OCI-LY7 (cell line): ENCODE results near the gene MRPL45. TPM values are rescaled to one million over a fixed set of nuclear protein-coding genes. Genes with fewer than 3 reads are reported as not detected.

Experiments used
- BruUV-seq: library from RNA; stranded (reverse); fragments of 400-500 nt; replicated peaks from 2 replicates; lab custom pipeline; 2021; lab: Mats Ljungman, UMichigan
- CTCF ChIA-PET: fragments of 300-600 bp; sonication (Branson Sonifier 250); formaldehyde crosslinking; loops from one replicate; lab custom pipeline; 2022; ENCODE audit warnings: antibody characterized with exemption; ENCODE audit not compliant: unreplicated experiment; lab: Charles Lee
- POLR2A ChIA-PET: fragments of 300-600 bp; sonication (Branson Sonifier 250); formaldehyde crosslinking; loops from one replicate; lab custom pipeline; 2022; ENCODE audit warnings: antibody characterized with exemption; lab: Charles Lee
- DNase-seq: peaks from one replicate; pipeline ENCODE4 v3.0.0-alpha.2; 2015; ENCODE audit warnings: low spot score
- H2AFZ ChIP-seq: fragments of 200-600 bp; sonication (generic), shearing (Covaris generic); 2 replicates; pipeline ENCODE4 v1.6.1; 2014; ENCODE audit warnings: mild to moderate bottlenecking, antibody characterized with exemption, low read length, moderate library complexity
- H3K27ac ChIP-seq: fragments of 200-600 bp; sonication (generic); 2 replicates; pipeline ENCODE4 v1.5.1; 2014; ENCODE audit warnings: mixed run types, low read depth, mild to moderate bottlenecking, moderate library complexity, low read length, inconsistent platforms; ENCODE audit not compliant: poor library complexity, severe bottlenecking
- H3K36me3 ChIP-seq: fragments of 200-600 bp; sonication (generic); 2 replicates; pipeline ENCODE4 v1.6.1; 2014; ENCODE audit warnings: mild to moderate bottlenecking, antibody characterized with exemption, low read length, moderate library complexity, mixed read lengths; ENCODE audit not compliant: insufficient read depth
- H3K4me1 ChIP-seq: fragments of 200-600 bp; sonication (generic); 2 replicates; pipeline ENCODE4 v1.5.1; 2014; ENCODE audit warnings: mild to moderate bottlenecking, low read length; ENCODE audit not compliant: insufficient read depth, poor library complexity, severe bottlenecking
- H3K4me2 ChIP-seq: fragments of 200-600 bp; sonication (generic); 2 replicates; pipeline ENCODE4 v1.6.1; 2014; ENCODE audit warnings: mild to moderate bottlenecking, low read length
- H3K4me3 ChIP-seq: fragments of 200-600 bp; sonication (generic); 2 replicates; pipeline ENCODE4 v1.5.1; 2014; ENCODE audit warnings: mild to moderate bottlenecking, low read depth, low read length; ENCODE audit not compliant: poor library complexity, severe bottlenecking
- H3K79me2 ChIP-seq: fragments of 200-600 bp; sonication (generic); 2 replicates; pipeline ENCODE4 v1.6.1; 2016; ENCODE audit warnings: low read depth, mild to moderate bottlenecking, low read length, moderate library complexity, mixed read lengths; ENCODE audit not compliant: insufficient read depth
- H3K9me2 ChIP-seq: fragments of 200-600 bp; sonication (generic); 2 replicates; pipeline ENCODE4 v1.6.1; 2016; ENCODE audit warnings: mild to moderate bottlenecking, low read length, mixed read lengths; ENCODE audit not compliant: insufficient read depth
- H3K9me3 ChIP-seq: fragments of 200-600 bp; sonication (generic); 2 replicates; pipeline ENCODE4 v1.6.1; 2014; ENCODE audit warnings: mild to moderate bottlenecking, mixed run types, low read length, mixed read lengths
- H4K20me1 ChIP-seq: fragments of 200-600 bp; sonication (generic); 2 replicates; pipeline ENCODE4 v1.6.1; 2014; ENCODE audit warnings: mild to moderate bottlenecking, antibody characterized with exemption, low read length, moderate library complexity, mixed read lengths; ENCODE audit not compliant: insufficient read depth
- EZH2phosphoT487 ChIP-seq: fragments of 200-600 bp; sonication (generic); IDR thresholded peaks from 2 replicates; pipeline ENCODE4 v1.6.1; 2018; ENCODE audit warnings: low read depth, borderline replicate concordance, mild to moderate bottlenecking, mixed run types, antibody characterized with exemption, low read length, moderate library complexity, mixed read lengths
- intact Hi-C: fragments of 100-400 bp; cut with micrococcal nuclease; formaldehyde crosslinking; loops from one replicate; pipeline ENCODE4 v1.10.0; 2022; ENCODE audit not compliant: unreplicated experiment
- total RNA-seq, 2 experiments: library from RNA; depleted of rRNA in 1 of 2; stranded (reverse); fragments of >200 nt in 1 of 2; shearing (Covaris generic) in 1 of 2; gene quantifications; 2 replicates each; pipeline ENCODE4 v1.2.3, GENCODE V29; 2014 to 2022
- TF ChIP-seq, protein P1 (sequence below): fragments of 200-600 bp; sonication (generic); conservative IDR thresholded peaks from 2 replicates; pipeline ENCODE4 v1.5.1; 2014; ENCODE audit warnings: mild to moderate bottlenecking, antibody characterized with exemption, low read length, moderate library complexity, mixed read lengths

MRPL45 gene
- total RNA-seq, 2 experiments from 2014 or later, result 29.5 to 45.1 TPM

DNA sequence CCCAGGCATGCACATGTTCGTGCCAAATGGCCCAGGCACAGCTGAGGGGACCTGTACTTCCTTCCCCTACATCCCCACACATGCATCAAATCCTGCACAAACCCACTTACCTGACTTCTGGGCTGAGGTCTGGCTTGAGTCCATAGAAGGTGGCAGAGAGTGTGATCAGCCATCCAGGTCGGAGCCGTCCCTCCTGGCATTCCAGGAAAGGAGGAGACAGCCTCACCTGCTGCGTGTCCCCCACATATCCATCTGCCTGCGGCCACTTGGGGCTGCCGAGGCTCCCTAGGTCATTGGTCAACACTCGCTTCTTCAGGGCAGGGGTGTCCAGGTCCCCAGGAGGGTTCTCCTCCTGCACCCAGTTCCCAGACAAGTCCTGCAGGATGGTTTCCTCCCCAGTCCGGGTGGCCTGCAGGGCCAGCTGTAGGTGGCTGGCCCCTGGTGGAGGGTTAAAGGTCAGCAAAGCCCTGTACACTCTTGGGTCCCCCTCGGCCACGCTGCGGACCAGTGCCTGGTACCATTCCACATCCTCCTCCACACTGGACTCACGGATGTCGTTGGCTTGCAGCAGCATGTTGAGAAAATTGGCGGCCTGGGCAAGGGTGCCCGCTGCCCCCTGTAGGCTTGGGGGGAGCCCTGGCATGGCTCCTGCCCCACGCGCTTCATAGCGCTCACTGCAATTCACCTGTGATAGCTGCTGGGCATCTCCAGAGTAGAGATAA, 46.1 kb downstream of the MRPL45 start:
- CTCF ChIA-PET, result no interaction called here
- no TSS peak for BruUV-seq
- POLR2A ChIA-PET, result no interaction called here
- intact Hi-C loops, result no loop called here
- no peaks in the 10 kb centered on the region for H4K20me1 ChIP-seq
- no peak for DNase-seq
- no peak overlapping the region for H2AFZ ChIP-seq
- H3K4me1 ChIP-seq, result peaks cover 5% of the 10 kb centered on the region
- no peaks in the 10 kb centered on the region for H3K79me2 ChIP-seq
- no peaks in the 10 kb centered on the region for H3K36me3 ChIP-seq
- TF ChIP-seq EZH2phosphoT487, result no peak
- TF ChIP-seq, protein P1, sequence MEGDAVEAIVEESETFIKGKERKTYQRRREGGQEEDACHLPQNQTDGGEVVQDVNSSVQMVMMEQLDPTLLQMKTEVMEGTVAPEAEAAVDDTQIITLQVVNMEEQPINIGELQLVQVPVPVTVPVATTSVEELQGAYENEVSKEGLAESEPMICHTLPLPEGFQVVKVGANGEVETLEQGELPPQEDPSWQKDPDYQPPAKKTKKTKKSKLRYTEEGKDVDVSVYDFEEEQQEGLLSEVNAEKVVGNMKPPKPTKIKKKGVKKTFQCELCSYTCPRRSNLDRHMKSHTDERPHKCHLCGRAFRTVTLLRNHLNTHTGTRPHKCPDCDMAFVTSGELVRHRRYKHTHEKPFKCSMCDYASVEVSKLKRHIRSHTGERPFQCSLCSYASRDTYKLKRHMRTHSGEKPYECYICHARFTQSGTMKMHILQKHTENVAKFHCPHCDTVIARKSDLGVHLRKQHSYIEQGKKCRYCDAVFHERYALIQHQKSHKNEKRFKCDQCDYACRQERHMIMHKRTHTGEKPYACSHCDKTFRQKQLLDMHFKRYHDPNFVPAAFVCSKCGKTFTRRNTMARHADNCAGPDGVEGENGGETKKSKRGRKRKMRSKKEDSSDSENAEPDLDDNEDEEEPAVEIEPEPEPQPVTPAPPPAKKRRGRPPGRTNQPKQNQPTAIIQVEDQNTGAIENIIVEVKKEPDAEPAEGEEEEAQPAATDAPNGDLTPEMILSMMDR, result no peak
- no peak overlapping the region for H3K4me3 ChIP-seq
- H3K9me2 ChIP-seq, result no peaks in the 10 kb centered on the region
- no peaks in the 10 kb centered on the region for H3K9me3 ChIP-seq
- no peak overlapping the region for H3K27ac ChIP-seq
- no peak overlapping the region for H3K4me2 ChIP-seq

DNA sequence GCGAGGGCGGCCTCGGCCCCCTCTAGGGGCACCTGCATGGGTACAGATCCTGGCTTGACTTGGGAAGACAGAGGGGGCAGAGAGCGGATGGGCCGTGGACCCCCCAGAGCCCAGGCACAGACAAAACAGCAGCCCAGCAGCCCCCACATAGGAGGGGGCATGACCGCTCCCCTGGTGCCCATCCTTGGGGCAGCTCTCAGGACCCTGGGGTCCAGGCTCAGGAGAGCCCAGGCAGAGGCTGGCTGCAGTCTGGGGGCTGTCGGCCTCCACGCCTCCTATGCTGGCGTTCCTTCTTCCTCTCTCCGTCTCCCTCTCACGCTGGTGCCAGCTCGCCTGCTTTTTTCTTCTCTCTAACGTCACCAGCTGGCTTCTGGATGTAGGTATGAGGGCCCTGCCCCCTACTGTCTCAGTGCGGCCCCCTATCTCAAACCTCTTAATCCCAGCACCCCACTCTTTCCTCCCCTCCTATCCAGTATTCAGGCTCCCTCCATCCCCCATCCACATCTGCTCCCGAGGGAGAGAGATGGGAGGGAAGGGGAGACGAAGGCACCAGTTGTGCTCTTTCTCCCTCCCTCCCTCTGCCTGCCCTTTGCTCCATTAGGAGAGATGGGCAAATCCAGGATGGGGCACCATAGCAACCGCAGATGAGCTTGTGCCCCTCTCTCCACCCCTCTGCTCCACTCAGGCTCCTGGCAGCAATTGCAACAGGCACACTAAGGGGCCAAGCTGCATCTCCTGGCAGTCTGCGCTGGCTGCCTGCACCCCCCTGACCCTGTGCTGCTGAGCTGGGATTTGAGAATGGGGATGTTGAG, 46.8 kb downstream of the MRPL45 start, which contains the start of gene GPR179:
TSS of gene GPR179 (minus strand) at position 349 of the 812 bp plus-strand sequence. CDS start at position 182, 167 bp downstream.
- Histone ChIP-seq H3K4me1 (peaks cover 5% of the 10 kb centered on the region), H4K20me1 (no peaks in the 10 kb centered on the region), H3K9me2 (no peaks in the 10 kb centered on the region), H3K9me3 (no peaks in the 10 kb centered on the region), H2AFZ (no peak within 1 kb of the TSS), H3K36me3 (no peaks in the 10 kb centered on the region), H3K27ac (no peak within 1 kb of the TSS), H3K79me2 (no peaks in the 10 kb centered on the region), H3K4me2 (no peak within 1 kb of the TSS), H3K4me3 (no peak within 1 kb of the TSS)
- ChIA-PET CTCF (interaction anchor here (1.4 kb wide), 1 partner anchor 10 kb away, joined by 4 read pairs; no protein-coding TSS in a partner anchor), POLR2A (no interaction called here)
- TF ChIP-seq, protein P1, result no peak
- TF ChIP-seq EZH2phosphoT487, result no peak
- intact Hi-C loops, result no loop called here
- BruUV-seq, result no TSS peak
- no peak for DNase-seq
